ENCODE measurements around the gene CUL1.

GRCh38 chr7:148717266-148717793 is 18.6 kb downstream of the CUL1 start:
- TF ChIP-seq CTCF (IDR thresholded peaks at IDR 0.05), result no peak
- no peak for TF ChIP-seq POLR2AphosphoS5 (IDR thresholded peaks at IDR 0.05)
- TF ChIP-seq EP300 (IDR thresholded peaks at IDR 0.05), result no peak

Measured in gastroesophageal sphincter (tissue), 3 donors.